Hepatocyte (in vitro differentiated cells): ENCODE measurements around the gene FGFBP3.
A peak's percentile ranks its signal among the peaks of the same experiment; 100 is the strongest.

Experiments
- EZH2 ChIP-seq: fragments of 200-600 bp; sonication (generic); IDR thresholded peaks from 2 replicates; pipeline ENCODE4 v1.6.1; 2016; ENCODE audit warnings: antibody characterized with exemption, mild to moderate bottlenecking, borderline replicate concordance
- EZH2phosphoT487 ChIP-seq: fragments of 200-600 bp; sonication (generic); IDR thresholded peaks from one replicate; pipeline ENCODE4 v1.6.1; 2018; ENCODE audit warnings: antibody characterized with exemption, mild to moderate bottlenecking, low read depth, moderate library complexity; ENCODE audit not compliant: unreplicated experiment, severe bottlenecking
- TF ChIP-seq, protein P1 (sequence below): fragments of 200-600 bp; sonication (generic); IDR thresholded peaks from 2 replicates; pipeline ENCODE4 v1.5.1; 2016; ENCODE audit warnings: antibody characterized with exemption, mild to moderate bottlenecking; ENCODE audit not compliant: poor library complexity

DNA sequence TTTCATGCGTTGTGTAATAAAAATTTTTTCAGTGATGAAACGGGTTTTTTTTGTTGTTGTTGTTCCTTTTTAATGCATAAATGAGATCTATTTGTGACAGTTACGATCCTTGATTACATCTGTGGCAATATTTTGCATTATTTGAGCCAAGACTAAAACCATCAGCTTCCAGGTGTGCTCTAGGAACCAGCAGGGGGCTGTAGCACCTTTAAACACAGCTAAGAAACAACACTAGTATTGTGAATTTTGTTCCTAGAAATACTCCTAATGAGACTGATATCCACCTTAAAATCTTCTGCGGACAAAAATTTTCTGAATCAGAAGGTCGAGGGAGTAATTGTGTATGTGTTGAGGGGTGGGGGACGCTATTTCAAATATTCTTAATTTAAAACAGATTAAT, 52.6 kb downstream of the FGFBP3 start:
- TF ChIP-seq, protein P1, sequence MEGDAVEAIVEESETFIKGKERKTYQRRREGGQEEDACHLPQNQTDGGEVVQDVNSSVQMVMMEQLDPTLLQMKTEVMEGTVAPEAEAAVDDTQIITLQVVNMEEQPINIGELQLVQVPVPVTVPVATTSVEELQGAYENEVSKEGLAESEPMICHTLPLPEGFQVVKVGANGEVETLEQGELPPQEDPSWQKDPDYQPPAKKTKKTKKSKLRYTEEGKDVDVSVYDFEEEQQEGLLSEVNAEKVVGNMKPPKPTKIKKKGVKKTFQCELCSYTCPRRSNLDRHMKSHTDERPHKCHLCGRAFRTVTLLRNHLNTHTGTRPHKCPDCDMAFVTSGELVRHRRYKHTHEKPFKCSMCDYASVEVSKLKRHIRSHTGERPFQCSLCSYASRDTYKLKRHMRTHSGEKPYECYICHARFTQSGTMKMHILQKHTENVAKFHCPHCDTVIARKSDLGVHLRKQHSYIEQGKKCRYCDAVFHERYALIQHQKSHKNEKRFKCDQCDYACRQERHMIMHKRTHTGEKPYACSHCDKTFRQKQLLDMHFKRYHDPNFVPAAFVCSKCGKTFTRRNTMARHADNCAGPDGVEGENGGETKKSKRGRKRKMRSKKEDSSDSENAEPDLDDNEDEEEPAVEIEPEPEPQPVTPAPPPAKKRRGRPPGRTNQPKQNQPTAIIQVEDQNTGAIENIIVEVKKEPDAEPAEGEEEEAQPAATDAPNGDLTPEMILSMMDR: peak; percentile 49
- TF ChIP-seq EZH2: no peak
- no peak for TF ChIP-seq EZH2phosphoT487
